Measurements from ENCODE around the gene CELF2. TPM values are rescaled to one million over a fixed set of nuclear protein-coding genes. Genes with fewer than 3 reads are reported as not detected.

The CELF2 gene
- total RNA-seq, 1 donor from 2014 or later, result 110 TPM

- intact Hi-C loops (cut with DNase I), result no loop called here
- peaks cover 89% of the 10 kb centered on the region for H3K36me3 ChIP-seq
- ATAC-seq, result no peak
- TF ChIP-seq CTCF (IDR thresholded peaks at IDR 0.05), result no peak
- H3K27me3 ChIP-seq, result no peaks in the 10 kb centered on the region
- no peak overlapping the region for H3K27ac ChIP-seq
- no peaks in the 10 kb centered on the region for H3K4me1 ChIP-seq
- H3K9me3 ChIP-seq, result no peaks in the 10 kb centered on the region
- H3K4me3 ChIP-seq, result no peak overlapping the region
- DNase-seq, result no peak
Measured at GRCh38 chr10:11260170-11260569, 242.5 kb downstream of the CELF2 start.

- no peak for ATAC-seq
- H3K9me3 ChIP-seq, result no peaks in the 10 kb centered on the region
- H3K4me1 ChIP-seq, result no peaks in the 10 kb centered on the region
- DNase-seq, result no peak
- peaks cover 82% of the 10 kb centered on the region for H3K36me3 ChIP-seq
- H3K4me3 ChIP-seq, result no peak overlapping the region
- H3K27me3 ChIP-seq, result no peaks in the 10 kb centered on the region
- H3K27ac ChIP-seq, result no peak overlapping the region
- intact Hi-C loops (cut with DNase I), result no loop called here
- TF ChIP-seq CTCF (IDR thresholded peaks at IDR 0.05), result no peak
Measured at GRCh38 chr10:11261143-11261542, 243.5 kb downstream of the CELF2 start.

- Histone ChIP-seq H3K4me3 (no peak overlapping the region), H3K36me3 (peaks cover 86% of the 10 kb centered on the region), H3K4me1 (no peaks in the 10 kb centered on the region), H3K27ac (no peak overlapping the region), H3K9me3 (no peaks in the 10 kb centered on the region), H3K27me3 (no peaks in the 10 kb centered on the region)
- no peak for ATAC-seq
- no peak for TF ChIP-seq CTCF (IDR thresholded peaks at IDR 0.05)
- intact Hi-C loops (cut with DNase I), result no loop called here
- no peak for DNase-seq
Measured at GRCh38 chr10:11261687-11262493, 244.2 kb downstream of the CELF2 start.

- intact Hi-C loops (cut with DNase I), result no loop called here
- DNase-seq, result no peak
- Histone ChIP-seq H3K27ac (no peak overlapping the region), H3K9me3 (no peaks in the 10 kb centered on the region), H3K36me3 (peaks cover 85% of the 10 kb centered on the region), H3K4me1 (no peaks in the 10 kb centered on the region), H3K4me3 (no peak overlapping the region), H3K27me3 (no peaks in the 10 kb centered on the region)
- no peak for TF ChIP-seq CTCF (IDR thresholded peaks at IDR 0.05)
- ATAC-seq, result no peak
Measured at GRCh38 chr10:11262494-11263345, 245.0 kb downstream of the CELF2 start.

- no peak for TF ChIP-seq CTCF (IDR thresholded peaks at IDR 0.05)
- ATAC-seq, result no peak
- Histone ChIP-seq H3K9me3 (no peaks in the 10 kb centered on the region), H3K27ac (no peak overlapping the region), H3K4me3 (no peak overlapping the region), H3K36me3 (peaks cover 82% of the 10 kb centered on the region), H3K4me1 (no peaks in the 10 kb centered on the region), H3K27me3 (no peaks in the 10 kb centered on the region)
- intact Hi-C loops (cut with DNase I), result no loop called here
- no peak for DNase-seq
Measured at GRCh38 chr10:11263767-11264166, 246.1 kb downstream of the CELF2 start.
